H9 (cell line): ENCODE measurements around the gene DPP3. TPM values are rescaled to one million over a fixed set of nuclear protein-coding genes. Genes with fewer than 3 reads are reported as not detected.

Experiments used
- DNase-seq: peaks from one replicate; pipeline ENCODE4 v3.0.0-alpha.2; 2017
- H2AFZ ChIP-seq: one replicate; pipeline ENCODE4 v1.6.1; 2013; ENCODE audit warnings: mild to moderate bottlenecking, low read length, control low read depth, moderate library complexity
- H2AK5ac ChIP-seq: 2 replicates; pipeline ENCODE4 v1.6.1; 2013; ENCODE audit warnings: low read length, control low read depth, mixed read lengths; ENCODE audit not compliant: insufficient read length
- H2BK120ac ChIP-seq: one replicate; pipeline ENCODE4 v1.6.1; 2013; ENCODE audit warnings: low read depth, mild to moderate bottlenecking, low read length, control low read depth, inconsistent platforms; ENCODE audit not compliant: poor library complexity, severe bottlenecking
- H2BK12ac ChIP-seq: 2 replicates; pipeline ENCODE4 v1.6.1; 2013; ENCODE audit warnings: low read length, control low read depth, mixed read lengths, low read depth; ENCODE audit not compliant: insufficient read length
- H2BK15ac ChIP-seq: 2 replicates; pipeline ENCODE4 v1.6.1; 2013; ENCODE audit warnings: low read depth, low read length, control low read depth
- H2BK20ac ChIP-seq: one replicate; pipeline ENCODE4 v1.6.1; 2013; ENCODE audit warnings: low read depth, mild to moderate bottlenecking, low read length, control low read depth, inconsistent platforms; ENCODE audit not compliant: poor library complexity, severe bottlenecking
- H2BK5ac ChIP-seq: 2 replicates; pipeline ENCODE4 v1.6.1; 2013; ENCODE audit warnings: low read length, control low read depth, mixed read lengths; ENCODE audit not compliant: insufficient read length
- H3K14ac ChIP-seq: 2 replicates; pipeline ENCODE4 v1.6.1; 2013; ENCODE audit warnings: low read length, control low read depth; ENCODE audit not compliant: insufficient read depth
- H3K18ac ChIP-seq: 2 replicates; pipeline ENCODE4 v1.6.1; 2013; ENCODE audit warnings: low read depth, mild to moderate bottlenecking, mixed read lengths, low read length, control low read depth; ENCODE audit not compliant: insufficient read length
- H3K23ac ChIP-seq: 2 replicates; pipeline ENCODE4 v1.6.1; 2013; ENCODE audit warnings: low read length, control low read depth, mixed read lengths, low read depth; ENCODE audit not compliant: insufficient read length
- H3K23me2 ChIP-seq: 2 replicates; pipeline ENCODE4 v1.6.1; 2013; ENCODE audit warnings: low read depth, mild to moderate bottlenecking, mixed read lengths, low read length, control low read depth; ENCODE audit not compliant: insufficient read length, poor library complexity, severe bottlenecking
- H3K27ac ChIP-seq: 2 replicates; pipeline ENCODE4 v1.5.1; 2013; ENCODE audit warnings: low read length, control low read depth, mixed read lengths, low read depth; ENCODE audit not compliant: insufficient read length
- H3K27me3 ChIP-seq: 2 replicates; pipeline ENCODE4 v1.6.1; 2013; ENCODE audit warnings: low read length, control low read depth, inconsistent platforms; ENCODE audit not compliant: insufficient read depth
- H3K4ac ChIP-seq: 2 replicates; pipeline ENCODE4 v1.6.1; 2013; ENCODE audit warnings: low read depth, mild to moderate bottlenecking, control low read depth, inconsistent platforms, low read length, moderate library complexity
- H3K4me1 ChIP-seq: 2 replicates; pipeline ENCODE4 v1.6.1; 2013; ENCODE audit warnings: low read length, control low read depth, inconsistent platforms; ENCODE audit not compliant: insufficient read depth
- H3K4me2 ChIP-seq: 2 replicates; pipeline ENCODE4 v1.6.1; 2013; ENCODE audit warnings: low read length, control low read depth, mixed read lengths; ENCODE audit not compliant: insufficient read length, insufficient read depth
- H3K56ac ChIP-seq: 2 replicates; pipeline ENCODE4 v1.6.1; 2013; ENCODE audit warnings: low read depth, mild to moderate bottlenecking, mixed read lengths, low read length, control low read depth; ENCODE audit not compliant: insufficient read length
- H3K79me1 ChIP-seq: 2 replicates; pipeline ENCODE4 v1.6.1; 2013; ENCODE audit warnings: low read depth, mild to moderate bottlenecking, moderate library complexity, low read length, control low read depth, inconsistent platforms; ENCODE audit not compliant: insufficient read depth, poor library complexity, severe bottlenecking
- H3K79me2 ChIP-seq: 2 replicates; pipeline ENCODE4 v1.6.1; 2013; ENCODE audit warnings: low read length, control low read depth, inconsistent platforms; ENCODE audit not compliant: insufficient read depth
- H3K9ac ChIP-seq: 2 replicates; pipeline ENCODE4 v1.6.1; 2013; ENCODE audit warnings: low read length, control low read depth, mixed read lengths; ENCODE audit not compliant: insufficient read length; ENCODE audit errors: extremely low read depth
- H3K9me3 ChIP-seq: one replicate; pipeline ENCODE4 v1.6.1; 2013; ENCODE audit warnings: low read depth, low read length, inconsistent platforms; ENCODE audit not compliant: control insufficient read depth
- H3T11ph ChIP-seq: one replicate; pipeline ENCODE4 v1.6.1; 2013; ENCODE audit warnings: mild to moderate bottlenecking, low read length, control low read depth, inconsistent platforms
- H4K20me1 ChIP-seq: one replicate; pipeline ENCODE4 v1.6.1; 2013; ENCODE audit not compliant: control insufficient read depth, insufficient read length, insufficient read depth
- H4K5ac ChIP-seq: 2 replicates; pipeline ENCODE4 v1.6.1; 2013; ENCODE audit warnings: low read depth, mild to moderate bottlenecking, mixed read lengths, low read length, control low read depth; ENCODE audit not compliant: insufficient read length
- H4K8ac ChIP-seq: replicated peaks from 2 replicates; pipeline ENCODE4 v1.6.1; 2013; ENCODE audit warnings: low read length, control low read depth, mixed read lengths, low read depth; ENCODE audit not compliant: insufficient read length
- H4K91ac ChIP-seq: 2 replicates; pipeline ENCODE4 v1.6.1; 2013; ENCODE audit warnings: low read depth, mild to moderate bottlenecking, moderate library complexity, mixed read lengths, low read length, control low read depth; ENCODE audit not compliant: insufficient read length
- H3K27ac Mint-ChIP-seq, 3 experiments: 2 replicates in 2 of 3; 3 replicates in 1 of 3; pipeline ENCODE4 v1.8.0; 2020 to 2021; ENCODE audit warnings: mixed read lengths in 3 of 3, mild to moderate bottlenecking in 1 of 3, moderate library complexity in 1 of 3
- H3K27me3 Mint-ChIP-seq: 2 replicates; pipeline ENCODE4 v1.8.0; 2021; ENCODE audit warnings: low read depth, mild to moderate bottlenecking, moderate library complexity, mixed read lengths
- H3K36me3 Mint-ChIP-seq, 3 experiments: 2 replicates in 2 of 3; 3 replicates in 1 of 3; pipeline ENCODE4 v1.8.0; 2020 to 2021; ENCODE audit warnings: low read depth in 3 of 3, mixed read lengths in 3 of 3; ENCODE audit not compliant: insufficient read depth in 1 of 3
- H3K4me1 Mint-ChIP-seq, 2 experiments: 2 replicates each; pipeline ENCODE4 v1.8.0; 2020; ENCODE audit warnings: mixed read lengths in 2 of 2
- H3K4me3 Mint-ChIP-seq, 2 experiments: 2 replicates in 1 of 2; 3 replicates in 1 of 2; pipeline ENCODE4 v1.8.0; 2020 to 2021; ENCODE audit warnings: mild to moderate bottlenecking in 2 of 2, mixed read lengths in 2 of 2, moderate library complexity in 1 of 2
- H3K9me3 Mint-ChIP-seq, 2 experiments: 2 replicates in 1 of 2; 3 replicates in 1 of 2; pipeline ENCODE4 v1.8.0; 2020; ENCODE audit warnings: mild to moderate bottlenecking in 2 of 2, mixed read lengths in 2 of 2, moderate library complexity in 1 of 2
- WGBS: extraction: QIAGEN DNeasy Blood & Tissue Kit; methylation state at CpG from one replicate; pipeline ENCODE4 v1.1.7; 2013; ENCODE audit warnings: missing lambda C conversion rate, low lambda C conversion rate, mixed read lengths; ENCODE audit not compliant: insufficient read length; ENCODE audit errors: extremely low coverage; 5-methylcytosine and 5-hydroxymethylcytosine counted together
- total RNA-seq: library from RNA; stranded (reverse); gene quantifications from 2 replicates; pipeline ENCODE4 v1.2.1, GENCODE V29; 2021
- TF ChIP-seq, protein P1 (sequence below): fragments of 200-600 bp; sonication (generic); conservative IDR thresholded peaks from 3 replicates; pipeline ENCODE4 v1.8.0; 2021; ENCODE audit warnings: antibody characterized with exemption, mild to moderate bottlenecking

Gene DPP3
- total RNA-seq, 1 experiment from 2014 or later = 85.3 TPM

DNA sequence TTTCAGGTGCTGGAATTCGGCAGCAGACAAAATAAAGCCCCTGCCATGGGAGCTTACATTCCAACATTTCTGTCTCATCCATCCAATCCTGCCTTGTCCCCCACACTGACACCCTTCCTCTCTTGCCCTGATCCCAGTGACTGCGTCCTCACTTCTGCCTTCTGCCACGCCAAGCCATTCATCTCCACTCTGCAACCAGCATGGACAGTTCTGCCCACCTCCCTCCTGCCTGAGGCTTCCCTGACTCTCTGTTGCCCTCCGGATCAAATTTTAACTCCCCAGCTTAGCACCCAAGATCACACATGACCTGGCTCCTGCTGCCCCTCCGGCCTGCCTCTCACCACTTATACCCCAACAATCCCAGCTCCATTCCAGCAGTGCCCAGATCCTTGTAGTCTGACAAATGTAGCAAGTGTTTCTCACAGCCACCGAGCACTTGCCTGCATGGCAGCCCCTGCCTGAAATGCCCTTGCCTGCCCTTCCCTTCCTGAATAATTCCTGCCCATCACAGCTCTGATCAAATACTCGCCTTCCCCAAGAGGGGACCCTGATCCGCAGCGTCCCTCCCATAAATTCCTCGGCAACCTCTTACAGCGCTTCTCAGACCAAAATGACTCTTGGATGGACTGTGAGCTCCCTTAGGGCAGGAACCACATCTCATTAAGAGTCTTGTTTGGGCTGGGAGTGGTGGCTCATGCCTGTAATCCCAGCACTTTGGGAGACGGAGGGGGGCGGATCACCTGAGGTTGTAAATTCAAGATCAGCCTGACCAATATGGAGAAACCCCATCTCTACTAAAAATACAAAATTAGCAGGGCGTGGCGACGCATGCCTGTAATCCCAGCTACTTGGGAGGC, 68.8 kb downstream of the DPP3 start:
- Mint-ChIP-seq H3K9me3 (no peaks in the 10 kb centered on the region; a peak in 1 of 5 replicates), H3K27ac (peak overlapping the region in 2 of 3 experiments; percentile 54 to 77; a peak in 3 of 7 replicates), H3K27me3 (no peaks in the 10 kb centered on the region; the same call in 1 of the 2 replicates), H3K36me3 (peaks cover 2 to 30% (median 21%) of the 10 kb centered on the region in 3 experiments; a peak in 6 of 7 replicates), H3K4me3 (peak overlapping the region; percentile 4 to 47), H3K4me1 (peaks cover 29 to 30% of the 10 kb centered on the region in 2 experiments)
- no peaks in the 10 kb centered on the region for H3K79me1 ChIP-seq
- no peaks in the 10 kb centered on the region for H3K4me1 ChIP-seq
- no peak overlapping the region for H2BK20ac ChIP-seq
- no peak overlapping the region for H3K14ac ChIP-seq
- no peak overlapping the region for H2AFZ ChIP-seq
- no peak overlapping the region for H3T11ph ChIP-seq
- no peak overlapping the region for H3K18ac ChIP-seq
- TF ChIP-seq, protein P1, sequence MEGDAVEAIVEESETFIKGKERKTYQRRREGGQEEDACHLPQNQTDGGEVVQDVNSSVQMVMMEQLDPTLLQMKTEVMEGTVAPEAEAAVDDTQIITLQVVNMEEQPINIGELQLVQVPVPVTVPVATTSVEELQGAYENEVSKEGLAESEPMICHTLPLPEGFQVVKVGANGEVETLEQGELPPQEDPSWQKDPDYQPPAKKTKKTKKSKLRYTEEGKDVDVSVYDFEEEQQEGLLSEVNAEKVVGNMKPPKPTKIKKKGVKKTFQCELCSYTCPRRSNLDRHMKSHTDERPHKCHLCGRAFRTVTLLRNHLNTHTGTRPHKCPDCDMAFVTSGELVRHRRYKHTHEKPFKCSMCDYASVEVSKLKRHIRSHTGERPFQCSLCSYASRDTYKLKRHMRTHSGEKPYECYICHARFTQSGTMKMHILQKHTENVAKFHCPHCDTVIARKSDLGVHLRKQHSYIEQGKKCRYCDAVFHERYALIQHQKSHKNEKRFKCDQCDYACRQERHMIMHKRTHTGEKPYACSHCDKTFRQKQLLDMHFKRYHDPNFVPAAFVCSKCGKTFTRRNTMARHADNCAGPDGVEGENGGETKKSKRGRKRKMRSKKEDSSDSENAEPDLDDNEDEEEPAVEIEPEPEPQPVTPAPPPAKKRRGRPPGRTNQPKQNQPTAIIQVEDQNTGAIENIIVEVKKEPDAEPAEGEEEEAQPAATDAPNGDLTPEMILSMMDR = no peak
- no peaks in the 10 kb centered on the region for H3K9me3 ChIP-seq
- no peak overlapping the region for H3K23ac ChIP-seq
- no peak overlapping the region for H3K4ac ChIP-seq
- no peak overlapping the region for H4K91ac ChIP-seq
- H3K4me2 ChIP-seq = no peak overlapping the region
- WGBS = no CpG with 5 or more reads among the region's 16 CpGs
- no peak for DNase-seq
- no peaks in the 10 kb centered on the region for H4K20me1 ChIP-seq
- no peak overlapping the region for H4K8ac ChIP-seq
- no peak overlapping the region for H2BK120ac ChIP-seq
- no peak overlapping the region for H3K56ac ChIP-seq
- no peaks in the 10 kb centered on the region for H3K27me3 ChIP-seq
- H3K23me2 ChIP-seq = no peaks in the 10 kb centered on the region
- H3K9ac ChIP-seq = no peak overlapping the region
- no peak overlapping the region for H2BK15ac ChIP-seq
- no peak overlapping the region for H4K5ac ChIP-seq
- H2AK5ac ChIP-seq = no peak overlapping the region
- no peaks in the 10 kb centered on the region for H3K79me2 ChIP-seq
- H3K27ac ChIP-seq = no peak overlapping the region
- no peak overlapping the region for H2BK12ac ChIP-seq
- H2BK5ac ChIP-seq = no peak overlapping the region
